Fibroblast of the aortic adventitia (primary cell): ENCODE measurements around the gene GATAD2B. TPM values are rescaled to one million over a fixed set of nuclear protein-coding genes. Genes with fewer than 3 reads are reported as not detected.
"Not testable (repeated sequence)": the region's sequence is repeated elsewhere in the genome, so short reads cannot be mapped to it uniquely, and the experiment has no call there.

Source experiments
- DNase-seq: peaks from one replicate; pipeline ENCODE4 v3.0.0-alpha.2; 2010; ENCODE audit warnings: low read depth
- H3K4me3 ChIP-seq: 2 replicates; pipeline ENCODE4 v1.5.1; 2011; ENCODE audit warnings: low read depth, mild to moderate bottlenecking, control low read depth, low read length, moderate library complexity
- total RNA-seq: library from RNA; depleted of rRNA; stranded (reverse); fragments of >200 nt; gene quantifications from 2 replicates; pipeline ENCODE4 v1.2.3, GENCODE V29; 2012; ENCODE audit warnings: low replicate concordance
- TF ChIP-seq, protein P1 (sequence below): IDR thresholded peaks from 2 replicates; pipeline ENCODE4 v1.5.1; 2011; ENCODE audit warnings: mild to moderate bottlenecking, low read length, control low read depth, inconsistent platforms; ENCODE audit not compliant: insufficient read depth

The GATAD2B gene
- total RNA-seq, 1 donor: 11.3 TPM

DNA sequence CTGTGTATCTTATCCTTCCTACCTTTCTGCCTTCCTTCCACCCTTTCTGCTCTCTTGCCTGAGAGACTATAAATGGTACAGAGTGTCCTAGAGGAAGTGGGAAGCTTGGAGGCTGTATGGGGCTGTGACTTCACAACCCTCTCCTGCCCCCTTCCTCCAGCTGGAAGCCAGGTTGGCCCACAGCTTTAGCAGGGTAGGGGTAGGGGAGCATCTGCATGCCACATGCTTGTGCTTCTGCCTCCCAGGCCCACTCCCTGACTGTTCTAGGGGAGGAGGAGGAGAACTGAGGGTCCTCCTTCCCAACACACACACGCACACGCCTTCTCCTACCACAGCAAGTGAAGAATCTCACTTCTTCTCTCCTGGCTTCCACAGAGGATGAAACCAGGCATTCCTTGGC lies 151.5 kb downstream of the GATAD2B start:
- H3K4me3 ChIP-seq: no peak overlapping the region
- TF ChIP-seq, protein P1, sequence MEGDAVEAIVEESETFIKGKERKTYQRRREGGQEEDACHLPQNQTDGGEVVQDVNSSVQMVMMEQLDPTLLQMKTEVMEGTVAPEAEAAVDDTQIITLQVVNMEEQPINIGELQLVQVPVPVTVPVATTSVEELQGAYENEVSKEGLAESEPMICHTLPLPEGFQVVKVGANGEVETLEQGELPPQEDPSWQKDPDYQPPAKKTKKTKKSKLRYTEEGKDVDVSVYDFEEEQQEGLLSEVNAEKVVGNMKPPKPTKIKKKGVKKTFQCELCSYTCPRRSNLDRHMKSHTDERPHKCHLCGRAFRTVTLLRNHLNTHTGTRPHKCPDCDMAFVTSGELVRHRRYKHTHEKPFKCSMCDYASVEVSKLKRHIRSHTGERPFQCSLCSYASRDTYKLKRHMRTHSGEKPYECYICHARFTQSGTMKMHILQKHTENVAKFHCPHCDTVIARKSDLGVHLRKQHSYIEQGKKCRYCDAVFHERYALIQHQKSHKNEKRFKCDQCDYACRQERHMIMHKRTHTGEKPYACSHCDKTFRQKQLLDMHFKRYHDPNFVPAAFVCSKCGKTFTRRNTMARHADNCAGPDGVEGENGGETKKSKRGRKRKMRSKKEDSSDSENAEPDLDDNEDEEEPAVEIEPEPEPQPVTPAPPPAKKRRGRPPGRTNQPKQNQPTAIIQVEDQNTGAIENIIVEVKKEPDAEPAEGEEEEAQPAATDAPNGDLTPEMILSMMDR: no peak
- no peak for DNase-seq

DNA sequence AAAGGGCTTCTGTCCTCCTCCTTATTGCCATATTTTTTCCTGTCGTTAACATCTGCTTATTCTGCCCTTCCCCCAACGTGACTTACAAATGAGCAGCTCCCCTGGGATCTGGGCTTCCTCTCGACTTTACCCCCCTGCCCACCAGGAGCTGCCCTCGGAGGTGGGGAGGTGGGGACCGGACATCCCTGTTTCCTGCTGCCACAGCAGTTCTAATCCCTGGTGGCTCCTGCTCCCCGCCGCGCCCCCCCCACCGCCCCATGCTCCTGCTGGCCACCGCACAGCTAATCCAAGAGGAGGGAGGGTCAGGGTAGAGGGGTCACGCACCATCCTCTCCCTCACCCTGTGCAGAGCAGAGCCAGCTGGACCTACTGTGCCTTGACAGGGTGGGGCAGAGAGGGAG lies 152.0 kb downstream of the GATAD2B start:
- TF ChIP-seq, protein P1: no peak
- no peak for DNase-seq
- H3K4me3 ChIP-seq: no peak overlapping the region

DNA sequence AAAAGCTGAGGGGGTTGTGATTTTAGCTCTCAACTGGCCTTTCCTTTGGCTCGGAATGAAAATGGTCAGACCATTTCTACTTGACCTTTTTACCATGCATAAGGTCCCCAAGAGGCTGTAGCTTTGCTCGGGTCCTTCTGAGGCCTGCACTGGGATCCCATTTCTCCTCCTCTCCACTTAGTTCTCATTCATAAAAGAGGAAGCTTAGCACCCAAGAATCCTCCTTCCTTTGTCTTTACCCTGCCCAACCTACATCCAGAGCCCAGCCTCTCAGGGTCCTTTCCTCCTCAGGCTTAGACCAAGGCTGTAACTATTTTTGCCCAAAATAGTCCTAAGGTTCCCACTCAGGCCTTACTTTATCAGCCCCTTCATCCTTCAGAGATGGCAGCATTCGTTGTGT lies 153.6 kb downstream of the GATAD2B start:
- no peak for DNase-seq
- no peak overlapping the region for H3K4me3 ChIP-seq
- TF ChIP-seq, protein P1: no peak

DNA sequence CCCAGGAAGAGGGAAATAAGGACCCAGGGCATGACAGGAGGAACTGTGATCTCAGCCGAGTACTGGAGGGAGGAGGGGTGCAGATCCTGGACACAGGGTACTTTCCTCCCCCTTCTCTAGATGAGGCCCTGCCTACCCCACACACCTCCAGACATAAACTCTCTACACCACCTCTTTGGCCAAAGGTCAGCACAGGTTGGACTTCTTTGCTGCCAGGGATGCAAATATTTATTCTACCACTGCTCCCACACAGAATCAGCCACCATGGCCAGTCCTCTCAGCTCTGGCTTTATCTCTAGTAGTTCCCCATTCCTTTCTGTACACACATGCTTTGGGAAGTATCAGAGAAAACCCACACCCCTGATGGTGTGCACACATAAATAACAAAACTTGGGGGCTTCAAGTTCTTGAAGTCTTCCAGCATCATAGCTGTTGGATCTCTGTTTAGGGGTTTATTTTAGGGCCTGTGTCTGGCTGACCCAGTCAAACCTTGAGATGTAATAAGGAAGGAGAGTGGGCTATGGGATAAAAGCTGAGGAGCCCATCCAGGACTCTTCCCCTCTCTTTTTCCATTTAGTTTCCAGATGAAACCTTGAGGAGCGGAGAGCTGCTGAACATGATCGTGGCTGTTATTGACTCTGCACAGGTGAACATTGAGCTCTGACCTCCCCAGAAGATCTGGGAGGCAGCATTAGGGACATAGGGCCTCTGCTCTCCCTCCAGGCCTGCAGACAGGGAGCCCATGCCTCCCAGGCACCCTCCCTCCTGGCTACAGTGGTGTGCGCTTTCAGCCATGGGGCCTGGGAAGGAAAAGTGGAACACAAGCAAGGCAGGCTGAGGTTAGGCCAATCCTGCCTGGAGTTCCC lies 154.2 kb downstream of the GATAD2B start:
- TF ChIP-seq, protein P1: no peak
- DNase-seq: no peak

DNA sequence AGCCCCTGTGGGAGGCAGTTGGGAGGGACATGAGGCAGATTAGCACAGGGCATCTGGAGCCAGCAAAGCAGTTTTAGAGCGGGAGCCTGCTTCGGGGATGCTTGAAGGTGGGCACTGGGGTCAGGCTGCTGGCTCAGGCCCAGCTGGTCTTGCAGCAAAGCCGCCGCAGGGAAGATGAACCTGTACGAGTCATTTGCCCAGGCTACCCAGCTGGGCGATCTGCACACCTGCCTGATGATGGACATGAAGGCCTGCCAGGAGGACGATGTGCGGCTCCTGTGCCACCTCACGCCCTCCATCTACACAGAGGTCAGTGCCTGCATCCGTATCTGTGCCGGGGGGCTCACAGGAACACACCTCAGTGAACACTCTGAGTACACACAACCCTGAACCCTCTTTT lies 155.3 kb downstream of the GATAD2B start:
- TF ChIP-seq, protein P1: no peak

More for the DNA sequence above, 154.2 kb downstream of the GATAD2B start:
- H3K4me3 ChIP-seq: no peak overlapping the region

DNA sequence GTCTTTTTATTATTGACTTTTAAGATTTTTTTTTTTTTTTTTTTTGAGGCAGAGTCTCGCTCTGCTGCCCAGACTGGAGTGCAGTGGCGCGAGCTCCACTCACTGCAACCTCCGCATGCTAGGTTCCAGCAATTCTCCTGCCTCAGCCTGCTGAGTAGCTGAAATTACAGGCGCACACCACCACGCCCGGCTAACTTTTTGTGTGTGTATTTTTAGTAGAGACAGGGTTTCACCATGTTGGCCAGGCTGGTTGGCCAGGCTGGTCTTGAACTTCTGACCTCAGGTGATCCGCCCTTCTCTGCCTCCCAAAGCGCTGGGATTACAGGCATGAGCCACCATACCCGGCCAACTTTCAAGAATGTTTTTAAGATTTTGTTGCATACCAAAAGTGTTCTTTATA lies 156.1 kb downstream of the GATAD2B start:
- not testable (repeated sequence) for H3K4me3 ChIP-seq

More for the DNA sequence above, 155.3 kb downstream of the GATAD2B start:
- no peak overlapping the region for H3K4me3 ChIP-seq
- DNase-seq: no peak

DNA sequence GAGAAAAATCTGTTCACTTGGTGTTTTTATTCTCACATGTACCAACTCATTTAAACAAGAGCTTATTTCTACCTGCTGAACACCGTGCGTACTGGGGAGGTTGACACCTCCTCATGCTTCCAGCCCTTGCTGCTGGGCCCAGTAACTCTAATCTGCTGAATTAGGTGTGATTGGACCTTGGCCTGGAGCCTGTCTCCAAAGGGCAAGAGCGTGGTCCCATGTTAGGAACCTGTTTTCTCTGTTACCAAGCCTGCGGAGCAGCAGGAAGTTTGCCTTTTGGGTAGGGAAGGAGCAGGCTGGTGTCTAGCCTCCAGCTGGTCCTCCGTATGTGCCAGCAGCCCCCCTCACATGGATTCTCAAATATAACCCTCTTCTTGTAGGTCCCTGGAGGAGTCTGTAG lies 158.5 kb downstream of the GATAD2B start:
- H3K4me3 ChIP-seq: no peak overlapping the region
- TF ChIP-seq, protein P1: no peak
- DNase-seq: no peak

More for the DNA sequence above, 156.1 kb downstream of the GATAD2B start:
- not testable (repeated sequence) for DNase-seq
